NCI-H187 treated with DMSO at 0.1 percent for 48 hours (cell line): ENCODE results near the gene MYL4.
"Not testable (repeated sequence)": the region's sequence is repeated elsewhere in the genome, so short reads cannot be mapped to it uniquely, and the experiment has no call there.

ENCODE experiments used
- DNase-seq: peaks from one replicate; lab custom pipeline; 2025; lab: John Stamatoyannopoulos, UW

MYL4 gene

DNA sequence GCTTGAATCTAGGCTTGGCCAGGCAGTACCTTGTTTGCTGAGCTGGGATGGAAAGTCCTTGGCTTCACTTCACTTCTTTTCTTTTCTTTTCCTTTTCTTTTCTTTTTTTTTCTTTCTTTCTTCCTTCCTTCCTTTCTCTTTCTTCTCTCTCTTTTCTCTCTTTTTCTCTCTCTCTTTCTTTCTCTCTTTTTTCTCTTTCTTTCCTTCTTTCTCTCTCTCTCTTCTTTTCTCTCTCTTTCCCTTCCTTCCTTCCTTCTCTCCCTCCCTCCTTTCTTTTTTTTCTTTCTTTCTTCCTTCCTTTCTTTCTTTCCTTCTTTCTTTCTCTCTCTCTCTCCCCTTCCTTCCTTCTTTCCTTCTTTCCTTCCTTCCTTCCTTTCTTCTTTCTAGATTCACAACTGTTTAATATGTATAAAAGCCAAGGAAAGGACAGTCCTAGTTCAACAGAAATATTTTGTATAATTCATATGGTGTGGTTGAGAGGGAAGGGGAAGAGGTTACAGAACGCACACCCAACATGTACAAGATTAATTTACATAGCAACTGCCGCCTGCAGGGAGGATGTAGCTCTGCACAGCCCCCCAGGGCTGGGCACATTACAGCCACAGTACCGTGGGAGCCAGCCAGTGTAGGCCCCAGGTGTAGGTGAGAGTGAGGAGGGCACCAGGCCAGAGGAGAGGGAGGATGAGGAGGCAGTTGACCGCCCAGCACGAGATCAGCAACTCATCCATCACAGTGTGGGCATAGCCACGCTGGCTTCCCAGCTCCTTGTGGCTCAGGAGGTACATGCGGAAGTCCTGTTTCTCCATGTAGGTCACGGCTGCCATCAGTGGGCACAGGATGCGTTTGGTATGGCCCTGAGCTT lies 34.8 kb downstream of the MYL4 start:
- DNase-seq: no peak

DNA sequence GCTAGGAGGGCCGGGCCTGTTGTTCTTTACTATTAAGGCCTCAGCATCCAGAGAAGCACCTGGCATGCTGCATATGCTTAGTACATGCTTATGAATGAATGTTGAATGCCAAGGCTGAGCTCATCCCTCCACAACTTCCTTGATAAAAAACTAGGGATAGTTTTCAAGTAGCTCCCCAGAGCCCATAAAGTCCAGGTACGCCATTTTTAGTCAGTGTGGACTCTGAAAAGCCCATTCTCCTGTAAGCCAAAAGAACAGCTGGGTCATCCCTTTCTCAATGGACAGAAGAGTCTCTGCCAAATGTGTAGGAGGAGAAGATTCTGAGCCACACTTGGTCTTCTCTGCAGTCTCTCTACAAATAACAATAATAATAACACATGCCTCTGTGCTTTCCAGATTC lies 35.5 kb downstream of the MYL4 start:
- DNase-seq: no peak

DNA sequence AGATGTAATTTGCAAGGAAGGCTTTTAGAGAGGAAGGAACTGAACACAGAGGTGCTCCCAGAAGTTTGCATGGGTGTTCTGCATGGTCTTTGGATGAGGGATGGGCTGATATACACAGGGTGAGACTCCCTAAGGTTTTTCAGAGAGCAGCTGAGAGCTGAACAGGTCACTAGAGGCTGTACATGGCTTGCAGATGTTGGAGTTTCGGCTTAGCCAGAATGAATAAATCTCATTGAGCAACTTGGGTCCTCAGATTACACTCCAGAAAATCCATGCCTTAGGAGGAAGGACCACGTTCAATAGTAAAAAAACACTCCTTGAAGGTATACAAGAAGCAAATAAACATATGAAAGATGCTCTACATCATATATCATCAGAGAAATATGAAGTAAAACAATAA lies 37.0 kb downstream of the MYL4 start:
- DNase-seq: no peak

DNA sequence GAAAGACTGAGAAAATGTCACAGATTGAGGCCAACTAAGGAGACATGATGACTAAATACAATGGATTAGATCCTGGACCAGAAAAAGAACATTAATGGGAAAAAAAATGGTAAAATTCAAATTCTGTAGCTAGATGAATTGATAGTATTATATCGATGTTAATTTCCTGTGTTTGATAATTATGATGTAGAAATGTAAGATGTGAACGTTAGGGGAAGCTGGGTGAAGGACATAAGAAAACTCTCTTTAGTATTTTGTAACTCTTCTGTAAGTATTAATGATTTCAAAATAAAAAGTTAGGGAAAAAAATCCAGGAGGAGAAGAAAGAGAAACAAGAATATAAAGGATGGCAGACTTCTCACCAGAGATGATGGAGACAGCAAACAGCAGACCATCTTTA lies 41.7 kb downstream of the MYL4 start:
- no peak for DNase-seq

DNA sequence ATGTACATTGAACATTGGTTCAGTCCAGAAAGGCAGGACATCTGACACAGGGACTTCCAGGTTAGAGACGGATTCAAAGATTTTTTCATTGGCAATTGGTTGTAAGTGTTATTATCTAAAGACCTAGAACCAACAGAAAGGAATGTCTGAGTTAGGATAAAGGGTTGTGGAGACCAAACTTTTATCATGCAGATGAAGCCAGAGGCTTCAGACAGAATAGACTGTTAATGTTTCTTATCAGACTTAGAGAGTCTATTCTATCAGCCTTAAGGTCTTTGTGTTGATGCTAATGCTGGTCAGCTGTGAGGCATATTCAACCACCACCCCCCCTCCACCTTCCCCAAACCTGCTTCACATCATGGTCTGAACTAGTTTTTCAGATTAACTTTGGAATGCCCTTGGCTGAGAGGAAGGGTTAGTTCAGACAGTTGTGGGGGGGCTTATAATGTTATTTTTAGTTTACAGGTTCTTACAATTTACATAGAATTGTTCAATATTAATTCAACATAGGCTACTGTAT lies 42.3 kb downstream of the MYL4 start:
- no peak for DNase-seq

DNA sequence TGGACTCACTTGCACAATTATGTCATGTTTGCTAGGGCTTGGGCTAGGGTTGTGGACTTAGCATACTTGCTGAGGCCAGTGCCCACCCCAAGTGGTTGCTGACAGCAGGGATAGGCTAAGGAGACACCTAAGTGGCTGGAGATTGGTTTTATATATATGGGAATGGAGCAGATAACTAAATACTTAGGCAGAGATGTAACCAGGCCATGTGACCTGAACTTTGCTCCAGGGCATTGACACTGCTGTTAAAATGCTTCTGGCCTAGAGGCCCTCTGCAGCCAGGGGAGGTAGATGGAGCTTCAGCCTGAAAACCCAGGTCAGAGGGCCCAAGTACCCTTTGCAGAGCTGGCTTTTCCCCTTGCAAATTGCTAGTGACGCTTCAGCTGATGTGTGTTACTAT lies 43.1 kb downstream of the MYL4 start:
- DNase-seq: no peak

DNA sequence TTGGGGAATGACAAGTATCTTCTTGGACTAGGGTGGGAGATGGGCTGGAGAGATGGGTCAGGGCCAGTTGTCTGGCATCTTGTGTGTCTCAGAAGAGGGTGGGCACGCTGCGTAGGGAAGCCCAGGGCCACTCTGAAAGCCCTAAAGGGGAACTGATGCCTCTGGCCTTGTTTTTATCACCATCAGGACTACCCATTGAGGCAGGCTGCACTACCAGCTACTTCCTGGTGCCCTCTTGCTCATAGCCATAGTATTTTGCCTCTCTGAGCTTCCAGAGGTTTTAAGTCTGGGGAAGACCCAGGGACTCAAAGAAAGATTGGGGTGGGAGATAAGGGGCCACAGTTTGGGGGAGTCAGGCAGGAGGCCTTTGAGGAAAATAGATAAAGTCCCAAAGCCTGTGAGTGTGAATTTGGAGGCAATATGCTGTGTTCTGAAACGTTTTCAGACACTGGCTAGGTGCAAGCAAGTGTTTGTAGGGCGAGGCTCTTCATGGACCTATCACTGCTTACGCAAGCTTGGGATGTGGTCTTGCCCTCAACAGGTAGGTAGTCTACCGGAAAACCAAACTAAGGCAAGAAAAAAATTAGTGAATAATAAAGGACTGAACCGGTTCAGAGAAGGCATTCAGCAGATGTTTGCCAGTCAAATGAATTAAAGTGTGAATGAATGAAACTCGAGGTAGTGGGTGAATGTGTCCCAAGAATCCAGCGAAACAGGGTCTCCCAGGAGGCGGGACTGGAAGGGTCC lies 43.8 kb downstream of the MYL4 start:
- no peak for DNase-seq

DNA sequence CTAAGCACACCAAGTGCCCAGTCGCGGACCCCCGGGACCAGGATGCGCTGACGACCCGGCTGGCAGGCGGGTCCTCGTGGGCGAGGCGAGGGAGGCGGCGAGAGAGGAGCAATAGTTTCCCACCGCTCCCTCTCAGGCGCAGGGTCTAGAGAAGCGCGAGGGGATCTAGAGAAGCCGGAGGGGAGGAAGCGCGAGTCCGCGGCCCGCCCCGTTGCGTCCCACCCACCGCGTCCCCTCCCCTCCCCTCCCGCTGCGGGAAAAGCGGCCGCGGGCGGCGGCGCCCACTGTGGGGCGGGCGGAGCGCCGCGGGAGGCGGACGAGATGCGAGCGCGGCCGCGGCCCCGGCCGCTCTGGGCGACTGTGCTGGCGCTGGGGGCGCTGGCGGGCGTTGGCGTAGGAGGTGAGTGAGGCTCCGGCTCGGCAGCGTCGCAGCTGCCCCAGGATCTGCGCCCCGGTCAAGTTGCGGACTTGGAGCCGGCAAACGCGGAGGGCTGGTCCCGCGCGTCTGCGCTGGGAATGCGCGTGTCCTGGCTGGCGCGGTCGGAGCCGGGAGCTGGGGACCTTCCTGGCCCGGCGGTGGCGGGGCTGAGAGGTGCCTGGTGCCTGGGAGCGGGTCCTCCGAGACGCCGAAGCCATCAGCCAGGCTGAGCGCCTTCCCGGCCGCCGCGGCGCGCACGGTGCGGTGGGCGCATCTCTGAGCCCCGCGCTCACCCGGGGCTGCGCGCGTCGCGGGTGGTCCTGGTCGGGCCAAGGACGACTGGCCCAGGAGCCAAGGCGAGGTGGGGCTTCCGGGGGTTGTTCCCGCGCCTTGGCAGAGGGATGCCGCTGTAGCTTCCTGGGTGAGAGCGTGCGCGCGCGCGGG lies 44.6 kb downstream of the MYL4 start, which contains the start of gene ITGB3:
Gene ITGB3, plus strand, starts transcription at position 287 of the 862 bp plus-strand sequence. Its CDS starts 35 bp downstream, at position 322.
- no peak for DNase-seq

DNA sequence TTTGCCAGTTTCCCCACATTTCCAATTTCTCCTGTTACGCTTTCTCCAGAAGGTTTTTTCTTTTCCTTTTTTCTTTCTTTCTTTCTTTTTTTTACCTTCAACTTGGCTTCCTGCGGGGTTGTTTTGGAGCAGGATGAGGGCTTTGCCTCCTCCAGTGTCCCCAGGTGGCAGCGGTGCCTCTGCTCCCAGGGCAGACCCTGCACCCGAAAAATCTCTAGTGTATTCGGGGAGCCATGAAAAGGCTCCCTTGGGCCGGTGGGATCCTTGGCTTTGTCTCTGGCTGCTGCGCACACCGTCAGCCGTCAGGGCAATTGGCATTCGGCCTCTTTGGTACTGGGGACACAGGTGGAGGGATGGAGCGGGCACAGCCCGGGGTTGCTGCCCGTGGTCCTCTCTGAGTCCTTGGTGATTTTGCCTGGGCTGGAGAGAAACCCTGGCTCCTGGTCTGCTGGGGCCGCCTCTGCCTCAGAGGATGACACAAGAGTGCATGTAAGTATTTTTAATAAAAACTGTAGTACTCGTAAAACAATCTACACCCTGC lies 45.3 kb downstream of the MYL4 start:
- DNase-seq: no peak

DNA sequence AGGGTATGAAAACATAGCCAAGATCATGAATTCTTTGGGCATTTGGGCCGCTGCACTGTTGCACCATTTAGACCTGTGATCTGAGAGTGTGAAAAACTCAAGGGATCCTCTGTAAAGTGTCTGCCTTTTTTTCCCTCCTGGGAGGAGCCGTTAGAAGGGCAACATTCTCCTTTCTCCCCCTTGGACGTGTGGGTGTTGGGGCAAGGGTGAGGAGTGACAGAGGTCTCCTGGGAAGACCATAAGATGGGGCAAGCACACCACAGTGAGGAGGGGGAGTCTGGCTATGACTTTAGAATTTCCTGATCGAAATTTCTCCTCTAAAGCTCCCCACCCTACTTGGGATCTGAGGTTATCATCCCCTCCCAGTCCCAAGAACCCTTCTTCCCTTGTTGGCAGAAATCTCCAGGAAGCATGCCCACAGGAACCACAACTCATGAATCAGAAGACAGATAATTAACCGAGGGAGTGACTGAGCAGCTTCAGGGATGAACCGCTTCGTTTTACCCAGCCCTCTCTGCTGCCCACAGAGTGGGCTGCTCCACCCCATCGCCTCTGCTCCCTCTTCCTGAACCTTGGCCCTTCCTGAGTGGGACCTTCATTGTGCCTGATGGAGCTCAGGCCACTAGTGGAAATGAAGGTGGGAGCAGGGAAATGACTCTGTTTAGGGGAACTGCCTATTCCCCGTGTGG lies 48.6 kb downstream of the MYL4 start:
- no peak for DNase-seq

DNA sequence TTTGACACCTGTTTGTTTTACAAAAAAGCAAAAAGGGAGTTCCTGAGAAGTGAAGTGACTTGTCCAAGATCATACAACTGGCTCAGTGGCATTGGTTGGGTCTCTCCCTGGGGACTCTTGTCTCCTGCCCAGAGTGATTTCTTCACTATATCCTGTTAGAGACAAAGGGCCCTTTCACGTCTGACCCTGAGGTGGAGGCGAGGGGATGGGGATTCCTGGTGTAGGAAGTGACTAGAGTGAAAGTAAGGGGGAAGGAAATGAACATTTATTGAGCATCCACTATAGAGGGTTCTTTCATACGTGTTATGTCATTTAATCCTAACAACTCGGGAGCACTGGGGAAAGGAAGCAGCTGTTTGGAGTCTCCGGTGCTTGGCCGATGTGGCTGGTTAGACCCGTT lies 53.4 kb downstream of the MYL4 start:
- no peak for DNase-seq

DNA sequence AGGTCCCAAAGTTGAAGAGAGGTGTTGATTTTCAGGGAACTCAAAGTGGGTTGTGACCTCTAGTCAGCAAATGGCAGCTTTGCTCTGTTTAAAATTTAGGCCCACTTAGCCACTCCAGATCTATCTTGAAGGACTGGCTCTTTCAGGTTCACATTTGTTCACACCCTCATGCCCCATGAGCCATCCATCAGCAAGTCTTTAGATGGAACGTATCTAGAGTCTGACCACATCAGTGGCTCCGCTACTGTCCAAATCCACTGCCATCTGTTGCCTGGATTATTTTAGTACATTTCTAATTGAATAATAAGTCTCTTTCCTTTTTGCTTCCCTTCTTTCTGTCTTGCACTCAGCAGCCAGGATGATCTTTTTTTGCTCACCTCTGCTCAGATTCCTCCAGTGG lies 55.0 kb downstream of the MYL4 start:
- no peak for DNase-seq

DNA sequence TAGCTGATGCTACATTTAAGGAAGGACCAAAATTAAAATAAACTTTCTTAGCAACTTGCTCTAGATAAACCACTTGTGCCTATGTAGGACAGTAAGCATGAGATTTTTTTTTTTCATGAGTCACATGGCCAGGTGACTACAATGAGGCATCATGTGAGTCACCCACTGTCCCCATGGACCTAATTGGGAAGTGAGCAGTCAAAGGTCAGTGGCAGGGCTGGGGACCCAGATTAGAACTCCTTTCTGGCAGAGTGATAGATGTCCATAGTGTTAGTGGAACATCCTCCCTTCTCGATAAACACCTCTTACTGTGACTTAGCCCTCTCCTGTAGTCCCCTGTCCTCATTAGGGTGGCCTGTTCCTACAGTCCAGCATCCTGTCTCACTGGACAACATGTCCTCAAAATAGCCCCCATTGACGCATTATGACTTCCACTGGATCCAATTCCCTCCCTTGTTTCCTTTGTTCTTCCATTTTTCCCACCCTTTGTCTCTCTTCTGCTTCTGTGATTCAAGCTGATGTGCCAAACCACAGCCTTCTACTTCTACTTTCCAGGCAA lies 56.9 kb downstream of the MYL4 start:
- DNase-seq: no peak

DNA sequence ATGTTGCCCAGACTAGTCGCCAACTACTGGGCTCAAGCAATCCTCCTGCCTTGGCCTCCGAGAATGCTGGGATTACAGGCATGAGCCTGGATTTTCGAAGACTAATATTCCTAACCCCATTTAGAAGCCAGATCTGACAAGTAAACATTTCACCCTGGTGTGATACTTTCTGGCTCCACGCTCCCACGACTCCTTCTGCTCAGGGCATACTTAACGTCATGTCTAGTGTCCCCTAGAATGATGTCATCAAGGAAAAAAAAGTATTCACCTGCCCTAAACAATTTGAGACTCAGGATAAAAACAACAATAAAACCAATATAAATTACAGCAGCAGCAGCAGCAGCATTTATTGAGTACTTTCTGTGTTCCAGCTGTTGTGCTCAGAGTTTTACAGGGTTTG lies 57.6 kb downstream of the MYL4 start:
- no peak for DNase-seq

DNA sequence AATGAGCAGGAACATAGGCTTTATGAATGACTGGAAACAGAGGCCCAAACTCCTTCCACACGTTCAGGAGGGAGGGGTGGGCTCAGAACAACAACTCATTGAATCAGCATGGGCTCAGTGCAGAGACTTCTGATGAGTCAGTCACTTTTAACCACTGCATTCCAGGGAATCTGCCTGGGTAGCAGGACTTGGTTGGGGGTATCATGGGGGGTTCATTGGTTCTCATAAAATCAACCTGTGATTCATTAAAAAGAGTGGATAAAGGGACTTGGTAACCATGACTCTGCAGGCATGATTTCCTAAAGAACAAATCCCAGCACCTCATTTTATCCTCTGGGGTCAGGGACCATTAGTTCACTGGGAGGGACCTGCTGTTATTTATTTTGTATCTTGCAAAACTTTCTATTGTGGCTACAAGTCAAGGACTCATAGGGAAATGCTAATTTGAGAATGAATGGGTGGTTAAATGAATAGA lies 58.2 kb downstream of the MYL4 start:
- DNase-seq: no peak

DNA sequence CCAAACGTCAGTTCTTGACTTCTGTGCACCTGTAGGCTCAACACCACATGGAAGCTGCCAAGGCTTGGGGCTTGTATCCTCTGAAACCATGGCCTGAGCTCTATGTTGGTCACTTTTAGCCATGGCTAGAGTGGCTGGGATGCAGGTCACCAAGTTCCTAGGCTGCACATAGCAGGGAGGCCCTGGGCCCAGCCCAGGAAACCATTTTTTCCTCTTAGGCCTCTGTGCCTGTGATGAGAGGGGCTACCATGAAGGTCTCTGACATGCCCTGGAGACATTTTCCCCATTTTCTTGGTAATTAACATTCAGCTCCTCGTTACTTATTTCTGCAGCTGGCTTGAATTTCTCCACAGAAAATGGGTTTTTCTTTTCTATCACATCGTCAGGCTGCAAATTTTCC lies 59.8 kb downstream of the MYL4 start:
- not testable (repeated sequence) for DNase-seq

DNA sequence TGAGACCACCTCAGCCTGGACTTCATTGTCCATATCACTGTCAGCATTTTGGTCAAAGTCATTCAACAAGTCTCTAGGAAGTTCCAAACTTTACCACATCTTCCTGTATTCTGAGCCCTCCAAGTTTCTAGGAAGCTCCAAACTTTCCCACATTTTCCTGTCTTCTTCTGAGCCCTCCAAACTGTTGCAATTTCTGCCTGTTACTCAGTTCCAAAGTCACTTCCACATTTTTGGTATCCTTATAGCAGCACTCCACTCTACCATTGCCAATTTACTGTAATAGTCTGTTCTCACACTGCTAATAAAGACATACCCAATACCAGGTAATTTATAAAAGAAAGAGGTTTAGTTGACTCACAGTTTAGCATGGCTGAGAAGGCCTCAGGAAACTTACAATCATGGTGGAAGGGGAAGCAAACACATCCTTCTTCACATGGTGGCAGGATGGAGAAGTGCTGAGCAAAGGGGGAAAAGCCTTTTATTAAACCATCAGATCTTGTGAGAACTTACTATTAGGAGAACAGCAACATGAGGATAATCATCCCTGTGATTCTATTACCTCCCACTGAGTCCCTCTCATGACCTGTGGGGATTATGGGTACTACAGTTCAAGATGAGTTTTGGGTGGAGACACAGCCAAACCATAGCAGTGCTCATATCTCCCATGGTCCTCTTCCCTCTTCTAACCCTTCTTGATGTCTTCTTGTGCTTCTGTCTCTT lies 60.6 kb downstream of the MYL4 start:
- not testable (repeated sequence) for DNase-seq

DNA sequence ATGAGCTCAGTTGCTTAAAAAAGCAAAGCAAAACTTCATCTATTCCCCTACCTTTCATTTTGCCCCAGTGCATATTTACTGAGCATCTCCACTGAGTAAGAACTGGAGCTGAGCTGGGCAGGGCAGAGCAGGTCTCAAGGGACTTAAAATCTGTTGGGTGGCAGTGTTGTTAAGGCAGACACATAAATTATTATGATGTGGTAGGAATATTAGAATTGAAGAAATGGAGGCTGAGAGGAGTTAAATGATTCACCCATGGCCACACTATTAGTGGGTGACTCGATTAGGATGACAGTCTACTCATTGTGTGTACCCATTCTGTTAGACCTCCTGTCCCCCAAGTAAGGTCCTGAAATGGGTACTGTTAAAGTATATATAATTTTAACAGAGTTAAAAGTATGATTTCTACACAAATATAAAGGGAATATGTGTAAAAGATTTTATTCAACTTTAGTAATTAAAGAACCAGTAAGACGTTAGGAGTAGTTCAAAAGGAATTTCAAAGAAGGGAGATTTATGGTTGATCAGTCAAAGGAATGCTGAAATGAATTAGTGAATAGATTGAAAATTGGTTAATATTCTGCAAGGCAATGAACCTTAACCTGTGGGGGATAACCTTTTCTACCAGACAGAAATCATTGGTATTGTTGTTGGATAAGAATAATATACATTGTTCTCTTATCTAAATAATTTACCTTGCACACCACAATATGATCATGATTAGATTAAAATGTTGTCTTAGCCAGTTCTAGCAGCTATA lies 62.0 kb downstream of the MYL4 start:
- DNase-seq: no peak

DNA sequence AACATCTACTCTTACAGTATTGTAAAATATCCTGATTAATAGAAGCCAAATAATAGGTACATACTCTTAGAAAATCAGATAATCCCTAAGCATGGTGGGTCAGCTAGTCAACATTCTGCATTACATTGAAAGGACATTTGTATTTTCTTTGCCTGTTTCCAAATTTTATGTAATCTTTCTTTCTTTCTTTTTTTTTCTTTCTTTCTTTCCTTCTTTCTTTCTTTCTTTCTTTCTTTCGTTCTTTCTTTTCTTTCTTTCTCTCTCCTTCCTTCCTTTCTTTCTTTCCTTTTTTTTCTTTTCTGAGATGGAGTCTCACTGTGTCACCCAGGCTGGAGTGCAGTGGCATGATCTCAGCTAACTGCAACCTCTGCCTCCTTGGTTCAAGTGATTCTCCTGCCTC lies 63.3 kb downstream of the MYL4 start:
- no peak for DNase-seq
